VCaP (cell line): ENCODE data around the gene TICAM1.

Experiments used
- H3K27ac ChIP-seq: fragments of 450-650 bp; 2 replicates; pipeline ENCODE4 v1.5.1; 2017
- TF ChIP-seq, protein P1 (sequence below): fragments of 450-650 bp; conservative IDR thresholded peaks from 2 replicates; pipeline ENCODE4 v1.5.1; 2017; ENCODE audit warnings: mild to moderate bottlenecking, moderate library complexity

The TICAM1 gene

GRCh38 chr19:4831304-4831978 is at the start of gene TICAM1:
Gene TICAM1, minus strand, starts transcription at chr19:4831712. Its CDS starts 13,335 bp downstream, at chr19:4818377.
- TF ChIP-seq, protein P1, sequence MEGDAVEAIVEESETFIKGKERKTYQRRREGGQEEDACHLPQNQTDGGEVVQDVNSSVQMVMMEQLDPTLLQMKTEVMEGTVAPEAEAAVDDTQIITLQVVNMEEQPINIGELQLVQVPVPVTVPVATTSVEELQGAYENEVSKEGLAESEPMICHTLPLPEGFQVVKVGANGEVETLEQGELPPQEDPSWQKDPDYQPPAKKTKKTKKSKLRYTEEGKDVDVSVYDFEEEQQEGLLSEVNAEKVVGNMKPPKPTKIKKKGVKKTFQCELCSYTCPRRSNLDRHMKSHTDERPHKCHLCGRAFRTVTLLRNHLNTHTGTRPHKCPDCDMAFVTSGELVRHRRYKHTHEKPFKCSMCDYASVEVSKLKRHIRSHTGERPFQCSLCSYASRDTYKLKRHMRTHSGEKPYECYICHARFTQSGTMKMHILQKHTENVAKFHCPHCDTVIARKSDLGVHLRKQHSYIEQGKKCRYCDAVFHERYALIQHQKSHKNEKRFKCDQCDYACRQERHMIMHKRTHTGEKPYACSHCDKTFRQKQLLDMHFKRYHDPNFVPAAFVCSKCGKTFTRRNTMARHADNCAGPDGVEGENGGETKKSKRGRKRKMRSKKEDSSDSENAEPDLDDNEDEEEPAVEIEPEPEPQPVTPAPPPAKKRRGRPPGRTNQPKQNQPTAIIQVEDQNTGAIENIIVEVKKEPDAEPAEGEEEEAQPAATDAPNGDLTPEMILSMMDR: no peak
- H3K27ac ChIP-seq: peak within 1 kb of the TSS; percentile 86

DNA sequence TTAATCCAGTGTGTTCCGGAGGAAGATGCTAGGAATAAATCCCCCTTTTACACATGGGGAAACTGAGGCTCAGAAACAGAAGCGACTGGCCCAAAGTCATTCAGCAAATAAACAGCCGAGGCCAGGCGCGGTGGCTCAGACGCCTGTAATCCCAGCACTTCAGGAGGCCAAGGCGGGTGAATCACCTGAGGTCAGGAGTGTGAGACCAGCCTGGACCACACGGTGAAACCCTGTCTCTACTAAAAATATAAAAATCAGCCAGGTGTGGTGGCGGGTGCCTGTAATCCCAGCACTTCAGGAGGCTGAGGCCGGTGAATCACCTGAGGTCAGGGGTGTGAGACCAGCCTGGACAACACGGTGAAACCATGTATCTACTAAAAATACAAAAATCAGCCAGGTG is 47.5 kb upstream of the TICAM1 start:
- no peak overlapping the region for H3K27ac ChIP-seq

GRCh38 chr19:4878491-4878968 is 47.0 kb upstream of the TICAM1 start:
- H3K27ac ChIP-seq: no peak overlapping the region
- TF ChIP-seq, protein P1: no peak

More for the DNA sequence above, 47.5 kb upstream of the TICAM1 start:
- TF ChIP-seq, protein P1: no peak

DNA sequence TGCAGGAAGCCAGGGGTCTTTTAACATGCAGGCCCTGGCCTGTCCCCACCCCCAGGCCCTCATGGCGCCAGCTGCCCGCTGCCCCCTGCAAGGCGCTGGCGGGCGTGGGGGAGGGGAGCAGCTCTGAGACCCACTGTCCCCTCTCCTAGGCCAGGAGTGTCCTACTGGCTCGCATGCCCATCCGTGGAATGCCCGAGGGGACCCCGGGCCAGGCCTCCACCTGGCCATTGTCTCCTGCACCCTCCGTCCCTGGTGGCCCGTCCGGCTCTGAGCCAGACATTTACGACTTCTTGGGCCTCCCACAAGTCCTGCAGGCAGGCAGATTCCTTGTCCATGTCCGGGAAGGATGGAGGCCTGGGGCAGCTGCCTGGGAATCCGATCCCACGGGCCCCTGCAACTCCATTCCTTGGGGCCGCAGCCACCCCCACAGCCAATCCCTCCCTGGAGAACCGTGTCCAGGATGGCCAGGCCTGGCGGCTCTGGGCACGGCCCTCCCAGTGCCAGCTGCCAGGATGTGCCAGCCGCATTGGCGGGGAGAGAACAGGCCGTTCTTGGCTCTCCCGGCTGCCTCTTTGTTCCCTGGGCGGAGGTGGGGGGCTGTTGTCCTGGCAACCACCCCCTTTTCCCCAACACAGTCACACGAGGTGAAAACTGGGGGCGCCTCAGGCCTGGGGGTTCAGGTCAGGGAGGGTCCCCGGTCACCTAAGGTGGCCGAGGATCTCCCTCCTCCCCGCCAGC is 46.4 kb upstream of the TICAM1 start:
- H3K27ac ChIP-seq: no peak overlapping the region

GRCh38 chr19:4873930-4874329 is 42.4 kb upstream of the TICAM1 start:
- TF ChIP-seq, protein P1: no peak
- no peak overlapping the region for H3K27ac ChIP-seq

More for the DNA sequence above, 46.4 kb upstream of the TICAM1 start:
- TF ChIP-seq, protein P1: no peak

- no peak overlapping the region for H3K27ac ChIP-seq
- TF ChIP-seq, protein P1: no peak
Measured at GRCh38 chr19:4871711-4872110, 40.2 kb upstream of the TICAM1 start.

GRCh38 chr19:4870025-4870700 is 38.7 kb upstream of the TICAM1 start:
- TF ChIP-seq, protein P1: no peak
- no peak overlapping the region for H3K27ac ChIP-seq
